ENCODE data around the gene ATP6V0A1. TPM values are rescaled to one million over a fixed set of nuclear protein-coding genes. Genes with fewer than 3 reads are reported as not detected.

ATP6V0A1 gene
- total RNA-seq, 1 experiment from 2014 or later, result 55.2 TPM

DNA sequence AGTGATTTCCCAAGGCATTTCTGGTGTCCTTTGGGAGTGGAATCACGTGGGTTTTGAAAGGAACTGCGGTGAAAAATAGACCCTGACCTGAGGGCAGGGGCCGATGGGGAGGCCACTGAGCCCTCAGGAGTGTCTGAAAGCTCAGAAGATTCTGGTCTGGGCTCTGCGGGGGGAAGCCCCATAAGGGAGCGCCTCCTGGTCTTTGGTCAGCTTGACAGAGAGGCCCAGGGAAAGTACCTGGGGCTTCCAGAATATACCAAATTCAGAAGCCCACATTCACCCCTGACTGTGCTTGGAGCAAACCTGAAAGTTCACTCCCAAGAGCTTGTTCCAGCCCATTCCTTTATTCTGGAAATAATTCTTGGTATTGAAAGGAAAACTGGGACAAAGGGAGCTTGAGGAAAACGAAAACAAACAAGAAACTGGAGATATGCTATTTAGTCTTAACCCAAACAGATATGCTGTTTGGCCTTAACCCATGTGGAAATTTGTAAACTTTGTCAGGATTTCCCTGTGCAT is 54.1 kb downstream of the ATP6V0A1 start (continued):
- TF ChIP-seq, protein P1, sequence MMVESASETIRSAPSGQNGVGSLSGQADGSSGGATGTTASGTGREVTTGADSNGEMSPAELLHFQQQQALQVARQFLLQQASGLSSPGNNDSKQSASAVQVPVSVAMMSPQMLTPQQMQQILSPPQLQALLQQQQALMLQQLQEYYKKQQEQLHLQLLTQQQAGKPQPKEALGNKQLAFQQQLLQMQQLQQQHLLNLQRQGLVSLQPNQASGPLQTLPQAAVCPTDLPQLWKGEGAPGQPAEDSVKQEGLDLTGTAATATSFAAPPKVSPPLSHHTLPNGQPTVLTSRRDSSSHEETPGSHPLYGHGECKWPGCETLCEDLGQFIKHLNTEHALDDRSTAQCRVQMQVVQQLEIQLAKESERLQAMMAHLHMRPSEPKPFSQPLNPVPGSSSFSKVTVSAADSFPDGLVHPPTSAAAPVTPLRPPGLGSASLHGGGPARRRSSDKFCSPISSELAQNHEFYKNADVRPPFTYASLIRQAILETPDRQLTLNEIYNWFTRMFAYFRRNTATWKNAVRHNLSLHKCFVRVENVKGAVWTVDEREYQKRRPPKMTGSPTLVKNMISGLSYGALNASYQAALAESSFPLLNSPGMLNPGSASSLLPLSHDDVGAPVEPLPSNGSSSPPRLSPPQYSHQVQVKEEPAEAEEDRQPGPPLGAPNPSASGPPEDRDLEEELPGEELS (CRISPR knock-in tag; IDR thresholded peaks at IDR 0.05), result no peak
- TF ChIP-seq, protein P2, sequence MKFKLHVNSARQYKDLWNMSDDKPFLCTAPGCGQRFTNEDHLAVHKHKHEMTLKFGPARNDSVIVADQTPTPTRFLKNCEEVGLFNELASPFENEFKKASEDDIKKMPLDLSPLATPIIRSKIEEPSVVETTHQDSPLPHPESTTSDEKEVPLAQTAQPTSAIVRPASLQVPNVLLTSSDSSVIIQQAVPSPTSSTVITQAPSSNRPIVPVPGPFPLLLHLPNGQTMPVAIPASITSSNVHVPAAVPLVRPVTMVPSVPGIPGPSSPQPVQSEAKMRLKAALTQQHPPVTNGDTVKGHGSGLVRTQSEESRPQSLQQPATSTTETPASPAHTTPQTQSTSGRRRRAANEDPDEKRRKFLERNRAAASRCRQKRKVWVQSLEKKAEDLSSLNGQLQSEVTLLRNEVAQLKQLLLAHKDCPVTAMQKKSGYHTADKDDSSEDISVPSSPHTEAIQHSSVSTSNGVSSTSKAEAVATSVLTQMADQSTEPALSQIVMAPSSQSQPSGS (CRISPR knock-in tag; IDR thresholded peaks at IDR 0.05; ENCODE audit: borderline replicate concordance, low read depth), result no peak
- TF ChIP-seq, protein P3, sequence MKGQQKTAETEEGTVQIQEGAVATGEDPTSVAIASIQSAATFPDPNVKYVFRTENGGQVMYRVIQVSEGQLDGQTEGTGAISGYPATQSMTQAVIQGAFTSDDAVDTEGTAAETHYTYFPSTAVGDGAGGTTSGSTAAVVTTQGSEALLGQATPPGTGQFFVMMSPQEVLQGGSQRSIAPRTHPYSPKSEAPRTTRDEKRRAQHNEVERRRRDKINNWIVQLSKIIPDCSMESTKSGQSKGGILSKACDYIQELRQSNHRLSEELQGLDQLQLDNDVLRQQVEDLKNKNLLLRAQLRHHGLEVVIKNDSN (CRISPR knock-in tag; IDR thresholded peaks at IDR 0.05), result no peak
- TF ChIP-seq JUN (CRISPR knock-in tag; IDR thresholded peaks at IDR 0.05), result no peak

DNA sequence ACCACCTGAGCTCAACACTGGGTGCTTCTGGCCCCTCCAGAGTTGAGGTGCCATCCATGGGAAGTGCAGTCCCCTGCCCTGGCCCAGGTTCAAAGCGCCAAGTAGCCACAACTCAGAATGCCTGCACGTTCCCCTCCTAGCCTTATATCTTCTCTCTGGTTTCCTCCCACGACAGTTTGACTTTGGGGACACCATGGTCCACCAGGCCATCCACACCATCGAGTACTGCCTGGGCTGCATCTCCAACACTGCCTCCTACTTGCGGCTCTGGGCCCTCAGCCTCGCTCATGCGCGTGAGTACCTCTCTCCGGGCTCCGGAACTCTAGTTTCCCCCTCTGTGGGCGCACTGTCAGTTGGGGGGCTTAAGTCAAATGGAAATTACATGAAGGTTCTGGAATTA is 55.0 kb downstream of the ATP6V0A1 start:
- CTCF ChIA-PET, result interaction anchor here (1.0 to 5.9 kb wide), 4 partner anchors 13 to 292 kb away, joined by 3 to 34 read pairs (median 4); no protein-coding TSS in a partner anchor
- Mint-ChIP-seq H3K9me3 (no peaks in the 10 kb centered on the region), H3K36me3 (peaks cover 7% of the 10 kb centered on the region), H3K4me1 (peaks cover 2% of the 10 kb centered on the region), H3K4me3 (no peak overlapping the region), H3K27me3 (ENCODE audit: low read depth) (peaks cover 3% of the 10 kb centered on the region), H3K27ac (no peak overlapping the region; the same call in 1 of the 2 replicates)
- DNase-seq (ENCODE audit: low spot score), result no peak
- ATAC-seq, result no peak
- POLR2A ChIA-PET, result no interaction called here
- no peak for TF ChIP-seq TP53 (CRISPR knock-in tag; IDR thresholded peaks at IDR 0.05)
- TF ChIP-seq, protein P4, sequence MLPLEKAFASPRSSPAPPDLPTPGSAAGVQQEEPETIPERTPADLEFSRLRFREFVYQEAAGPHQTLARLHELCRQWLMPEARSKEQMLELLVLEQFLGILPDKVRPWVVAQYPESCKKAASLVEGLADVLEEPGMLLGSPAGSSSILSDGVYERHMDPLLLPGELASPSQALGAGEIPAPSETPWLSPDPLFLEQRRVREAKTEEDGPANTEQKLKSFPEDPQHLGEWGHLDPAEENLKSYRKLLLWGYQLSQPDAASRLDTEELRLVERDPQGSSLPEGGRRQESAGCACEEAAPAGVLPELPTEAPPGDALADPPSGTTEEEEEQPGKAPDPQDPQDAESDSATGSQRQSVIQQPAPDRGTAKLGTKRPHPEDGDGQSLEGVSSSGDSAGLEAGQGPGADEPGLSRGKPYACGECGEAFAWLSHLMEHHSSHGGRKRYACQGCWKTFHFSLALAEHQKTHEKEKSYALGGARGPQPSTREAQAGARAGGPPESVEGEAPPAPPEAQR (CRISPR knock-in tag; IDR thresholded peaks at IDR 0.05), result no peak
- TF ChIP-seq, protein P5, sequence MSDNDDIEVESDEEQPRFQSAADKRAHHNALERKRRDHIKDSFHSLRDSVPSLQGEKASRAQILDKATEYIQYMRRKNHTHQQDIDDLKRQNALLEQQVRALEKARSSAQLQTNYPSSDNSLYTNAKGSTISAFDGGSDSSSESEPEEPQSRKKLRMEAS (CRISPR knock-in tag; IDR thresholded peaks at IDR 0.05), result no peak
- TF ChIP-seq, protein P6, sequence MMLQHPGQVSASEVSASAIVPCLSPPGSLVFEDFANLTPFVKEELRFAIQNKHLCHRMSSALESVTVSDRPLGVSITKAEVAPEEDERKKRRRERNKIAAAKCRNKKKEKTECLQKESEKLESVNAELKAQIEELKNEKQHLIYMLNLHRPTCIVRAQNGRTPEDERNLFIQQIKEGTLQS (CRISPR knock-in tag; conservative IDR thresholded peaks at IDR 0.05), result no peak
- TF ChIP-seq, protein P7, sequence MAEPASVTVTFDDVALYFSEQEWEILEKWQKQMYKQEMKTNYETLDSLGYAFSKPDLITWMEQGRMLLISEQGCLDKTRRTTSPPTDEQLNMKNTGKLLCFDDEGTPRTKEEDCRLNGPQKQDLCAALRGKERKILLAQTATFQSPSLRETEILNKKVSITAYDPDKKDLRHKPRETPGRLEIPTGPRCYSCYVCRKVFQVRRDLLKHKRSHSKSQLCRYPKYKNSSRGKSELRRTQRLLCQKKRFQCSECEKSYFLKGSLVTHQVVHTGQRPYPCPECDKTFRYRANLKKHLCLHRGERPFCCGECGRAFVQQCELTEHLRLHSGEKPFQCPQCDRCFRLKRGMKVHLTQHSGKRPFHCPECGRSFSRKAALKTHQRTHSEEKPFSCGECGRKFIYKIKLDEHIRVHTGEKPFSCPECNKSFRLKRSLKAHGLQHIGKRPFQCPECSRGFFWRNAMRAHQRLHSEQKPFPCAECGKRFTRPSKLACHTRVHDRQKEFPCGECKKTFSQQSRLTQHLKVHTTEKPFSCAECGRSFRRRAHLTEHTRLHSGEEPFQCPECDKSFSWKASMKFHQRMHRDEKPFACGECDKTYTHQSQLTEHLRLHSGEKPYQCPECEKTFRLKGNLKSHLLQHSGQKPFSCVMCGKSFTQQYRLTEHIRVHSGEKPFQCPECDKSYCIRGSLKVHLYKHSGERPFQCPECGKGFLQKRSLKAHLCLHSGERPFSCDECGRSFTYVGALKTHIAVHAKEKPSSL (CRISPR knock-in tag; conservative IDR thresholded peaks at IDR 0.05), result no peak
- TF ChIP-seq FOXK1 (CRISPR knock-in tag; IDR thresholded peaks at IDR 0.05), result no peak
- TF ChIP-seq, protein P8, sequence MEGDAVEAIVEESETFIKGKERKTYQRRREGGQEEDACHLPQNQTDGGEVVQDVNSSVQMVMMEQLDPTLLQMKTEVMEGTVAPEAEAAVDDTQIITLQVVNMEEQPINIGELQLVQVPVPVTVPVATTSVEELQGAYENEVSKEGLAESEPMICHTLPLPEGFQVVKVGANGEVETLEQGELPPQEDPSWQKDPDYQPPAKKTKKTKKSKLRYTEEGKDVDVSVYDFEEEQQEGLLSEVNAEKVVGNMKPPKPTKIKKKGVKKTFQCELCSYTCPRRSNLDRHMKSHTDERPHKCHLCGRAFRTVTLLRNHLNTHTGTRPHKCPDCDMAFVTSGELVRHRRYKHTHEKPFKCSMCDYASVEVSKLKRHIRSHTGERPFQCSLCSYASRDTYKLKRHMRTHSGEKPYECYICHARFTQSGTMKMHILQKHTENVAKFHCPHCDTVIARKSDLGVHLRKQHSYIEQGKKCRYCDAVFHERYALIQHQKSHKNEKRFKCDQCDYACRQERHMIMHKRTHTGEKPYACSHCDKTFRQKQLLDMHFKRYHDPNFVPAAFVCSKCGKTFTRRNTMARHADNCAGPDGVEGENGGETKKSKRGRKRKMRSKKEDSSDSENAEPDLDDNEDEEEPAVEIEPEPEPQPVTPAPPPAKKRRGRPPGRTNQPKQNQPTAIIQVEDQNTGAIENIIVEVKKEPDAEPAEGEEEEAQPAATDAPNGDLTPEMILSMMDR (IDR thresholded peaks at IDR 0.05), result no peak
- TF ChIP-seq, protein P9, sequence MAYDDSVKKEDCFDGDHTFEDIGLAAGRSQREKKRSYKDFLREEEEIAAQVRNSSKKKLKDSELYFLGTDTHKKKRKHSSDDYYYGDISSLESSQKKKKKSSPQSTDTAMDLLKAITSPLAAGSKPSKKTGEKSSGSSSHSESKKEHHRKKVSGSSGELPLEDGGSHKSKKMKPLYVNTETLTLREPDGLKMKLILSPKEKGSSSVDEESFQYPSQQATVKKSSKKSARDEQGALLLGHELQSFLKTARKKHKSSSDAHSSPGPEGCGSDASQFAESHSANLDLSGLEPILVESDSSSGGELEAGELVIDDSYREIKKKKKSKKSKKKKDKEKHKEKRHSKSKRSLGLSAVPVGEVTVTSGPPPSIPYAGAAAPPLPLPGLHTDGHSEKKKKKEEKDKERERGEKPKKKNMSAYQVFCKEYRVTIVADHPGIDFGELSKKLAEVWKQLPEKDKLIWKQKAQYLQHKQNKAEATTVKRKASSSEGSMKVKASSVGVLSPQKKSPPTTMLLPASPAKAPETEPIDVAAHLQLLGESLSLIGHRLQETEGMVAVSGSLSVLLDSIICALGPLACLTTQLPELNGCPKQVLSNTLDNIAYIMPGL (CRISPR knock-in tag; IDR thresholded peaks at IDR 0.05), result no peak
- TF ChIP-seq NFYB (CRISPR knock-in tag; conservative IDR thresholded peaks at IDR 0.05; ENCODE audit: low read depth), result no peak
- TF ChIP-seq, protein P10, sequence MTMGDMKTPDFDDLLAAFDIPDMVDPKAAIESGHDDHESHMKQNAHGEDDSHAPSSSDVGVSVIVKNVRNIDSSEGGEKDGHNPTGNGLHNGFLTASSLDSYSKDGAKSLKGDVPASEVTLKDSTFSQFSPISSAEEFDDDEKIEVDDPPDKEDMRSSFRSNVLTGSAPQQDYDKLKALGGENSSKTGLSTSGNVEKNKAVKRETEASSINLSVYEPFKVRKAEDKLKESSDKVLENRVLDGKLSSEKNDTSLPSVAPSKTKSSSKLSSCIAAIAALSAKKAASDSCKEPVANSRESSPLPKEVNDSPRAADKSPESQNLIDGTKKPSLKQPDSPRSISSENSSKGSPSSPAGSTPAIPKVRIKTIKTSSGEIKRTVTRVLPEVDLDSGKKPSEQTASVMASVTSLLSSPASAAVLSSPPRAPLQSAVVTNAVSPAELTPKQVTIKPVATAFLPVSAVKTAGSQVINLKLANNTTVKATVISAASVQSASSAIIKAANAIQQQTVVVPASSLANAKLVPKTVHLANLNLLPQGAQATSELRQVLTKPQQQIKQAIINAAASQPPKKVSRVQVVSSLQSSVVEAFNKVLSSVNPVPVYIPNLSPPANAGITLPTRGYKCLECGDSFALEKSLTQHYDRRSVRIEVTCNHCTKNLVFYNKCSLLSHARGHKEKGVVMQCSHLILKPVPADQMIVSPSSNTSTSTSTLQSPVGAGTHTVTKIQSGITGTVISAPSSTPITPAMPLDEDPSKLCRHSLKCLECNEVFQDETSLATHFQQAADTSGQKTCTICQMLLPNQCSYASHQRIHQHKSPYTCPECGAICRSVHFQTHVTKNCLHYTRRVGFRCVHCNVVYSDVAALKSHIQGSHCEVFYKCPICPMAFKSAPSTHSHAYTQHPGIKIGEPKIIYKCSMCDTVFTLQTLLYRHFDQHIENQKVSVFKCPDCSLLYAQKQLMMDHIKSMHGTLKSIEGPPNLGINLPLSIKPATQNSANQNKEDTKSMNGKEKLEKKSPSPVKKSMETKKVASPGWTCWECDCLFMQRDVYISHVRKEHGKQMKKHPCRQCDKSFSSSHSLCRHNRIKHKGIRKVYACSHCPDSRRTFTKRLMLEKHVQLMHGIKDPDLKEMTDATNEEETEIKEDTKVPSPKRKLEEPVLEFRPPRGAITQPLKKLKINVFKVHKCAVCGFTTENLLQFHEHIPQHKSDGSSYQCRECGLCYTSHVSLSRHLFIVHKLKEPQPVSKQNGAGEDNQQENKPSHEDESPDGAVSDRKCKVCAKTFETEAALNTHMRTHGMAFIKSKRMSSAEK (CRISPR knock-in tag; IDR thresholded peaks at IDR 0.05; ENCODE audit: borderline replicate concordance), result no peak
- TF ChIP-seq, protein P11, sequence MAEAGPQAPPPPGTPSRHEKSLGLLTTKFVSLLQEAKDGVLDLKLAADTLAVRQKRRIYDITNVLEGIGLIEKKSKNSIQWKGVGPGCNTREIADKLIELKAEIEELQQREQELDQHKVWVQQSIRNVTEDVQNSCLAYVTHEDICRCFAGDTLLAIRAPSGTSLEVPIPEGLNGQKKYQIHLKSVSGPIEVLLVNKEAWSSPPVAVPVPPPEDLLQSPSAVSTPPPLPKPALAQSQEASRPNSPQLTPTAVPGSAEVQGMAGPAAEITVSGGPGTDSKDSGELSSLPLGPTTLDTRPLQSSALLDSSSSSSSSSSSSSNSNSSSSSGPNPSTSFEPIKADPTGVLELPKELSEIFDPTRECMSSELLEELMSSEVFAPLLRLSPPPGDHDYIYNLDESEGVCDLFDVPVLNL (CRISPR knock-in tag; IDR thresholded peaks at IDR 0.05; ENCODE audit: borderline replicate concordance, low read depth), result no peak
- no peak for TF ChIP-seq GABPB1 (CRISPR knock-in tag; IDR thresholded peaks at IDR 0.05)
- TF ChIP-seq RORB (CRISPR knock-in tag; IDR thresholded peaks at IDR 0.05), result no peak
